H1 (cell line): ENCODE results near the gene UBE2O.
A peak's percentile ranks its signal among the peaks of the same experiment; 100 is the strongest.

ENCODE experiments used
- CHD2 ChIP-seq: IDR thresholded peaks from 2 replicates; pipeline ENCODE4 v1.6.1; 2012; ENCODE audit warnings: low read length, improper control_type of control experiment
- JUND ChIP-seq: IDR thresholded peaks from 2 replicates; pipeline ENCODE4 v1.6.1; 2011; ENCODE audit warnings: mild to moderate bottlenecking, improper control_type of control experiment, low read length
- KDM1A ChIP-seq: fragments of 200-600, 300-600 bp; sonication (generic); IDR thresholded peaks from 2 replicates; pipeline ENCODE4 v1.7.1; 2016; ENCODE audit warnings: mild to moderate bottlenecking, low read length, borderline replicate concordance
- SP2 ChIP-seq: IDR thresholded peaks from 2 replicates; pipeline ENCODE4 v1.6.1; 2012; ENCODE audit warnings: mild to moderate bottlenecking, low read length, inconsistent platforms
- SP4 ChIP-seq: IDR thresholded peaks from 2 replicates; pipeline ENCODE4 v1.6.1; 2012; ENCODE audit warnings: low read length, inconsistent platforms
- YY1 ChIP-seq: IDR thresholded peaks from 2 replicates; pipeline ENCODE4 v1.6.1; 2011; ENCODE audit warnings: low read depth, mild to moderate bottlenecking, low read length
- TF ChIP-seq, protein P1 (sequence below), 3 experiments: IDR thresholded peaks; 1 replicate in 2 of 3; 2 replicates in 1 of 3; pipeline versions ENCODE4 v1.5.1 to v1.6.1; 2011; ENCODE audit warnings: low read length in 3 of 3, mild to moderate bottlenecking in 3 of 3, inconsistent platforms in 2 of 3, low read depth in 1 of 3, moderate library complexity in 1 of 3; ENCODE audit not compliant: insufficient read depth in 1 of 3; ENCODE audit errors: control extremely low read depth in 1 of 3
- TF ChIP-seq, protein P2 (sequence below): IDR thresholded peaks from 2 replicates; pipeline ENCODE4 v1.6.1; 2012; ENCODE audit warnings: inconsistent platforms

DNA sequence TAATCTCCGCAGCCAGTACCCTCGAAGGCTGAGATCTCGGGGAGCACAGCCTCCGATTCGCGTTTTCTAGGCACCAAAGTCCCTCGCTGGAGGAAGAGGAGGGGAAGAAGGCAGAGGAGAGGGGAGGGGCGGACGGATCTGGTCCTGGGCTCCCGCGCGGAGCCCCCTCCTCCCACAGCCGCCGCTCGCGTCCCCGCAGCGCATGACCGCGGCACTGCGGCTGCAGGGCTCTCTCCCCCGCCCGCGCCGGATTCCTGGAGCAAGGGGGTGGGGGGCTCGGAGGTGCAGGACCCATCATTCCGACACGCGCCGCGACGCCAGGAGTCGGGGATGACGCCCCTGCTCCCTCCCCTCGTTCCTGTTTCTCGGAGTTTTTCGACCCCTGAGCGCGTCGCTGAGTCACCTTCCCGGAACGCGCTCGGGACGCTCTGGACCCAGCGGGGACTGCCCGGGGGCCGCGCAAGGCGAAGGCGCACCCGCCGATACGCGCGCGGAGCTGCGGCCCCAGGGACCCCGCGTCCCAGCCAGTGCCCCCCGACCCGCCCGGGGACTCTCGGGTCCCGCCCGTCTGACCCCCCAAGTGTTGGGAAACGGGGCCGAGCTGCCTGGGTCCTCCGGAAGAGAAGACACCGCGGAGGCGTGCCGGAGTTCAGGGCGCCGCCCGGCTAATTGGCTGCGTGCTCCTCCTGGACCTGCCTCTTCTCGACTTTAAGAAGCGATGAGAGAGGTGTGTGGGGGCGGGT is 70.0 kb downstream of the UBE2O start:
- no peak for TF ChIP-seq CHD2
- no peak for TF ChIP-seq KDM1A
- no peak for TF ChIP-seq SP4
- TF ChIP-seq SP2, result no peak
- no peak for TF ChIP-seq YY1
- TF ChIP-seq, protein P1, sequence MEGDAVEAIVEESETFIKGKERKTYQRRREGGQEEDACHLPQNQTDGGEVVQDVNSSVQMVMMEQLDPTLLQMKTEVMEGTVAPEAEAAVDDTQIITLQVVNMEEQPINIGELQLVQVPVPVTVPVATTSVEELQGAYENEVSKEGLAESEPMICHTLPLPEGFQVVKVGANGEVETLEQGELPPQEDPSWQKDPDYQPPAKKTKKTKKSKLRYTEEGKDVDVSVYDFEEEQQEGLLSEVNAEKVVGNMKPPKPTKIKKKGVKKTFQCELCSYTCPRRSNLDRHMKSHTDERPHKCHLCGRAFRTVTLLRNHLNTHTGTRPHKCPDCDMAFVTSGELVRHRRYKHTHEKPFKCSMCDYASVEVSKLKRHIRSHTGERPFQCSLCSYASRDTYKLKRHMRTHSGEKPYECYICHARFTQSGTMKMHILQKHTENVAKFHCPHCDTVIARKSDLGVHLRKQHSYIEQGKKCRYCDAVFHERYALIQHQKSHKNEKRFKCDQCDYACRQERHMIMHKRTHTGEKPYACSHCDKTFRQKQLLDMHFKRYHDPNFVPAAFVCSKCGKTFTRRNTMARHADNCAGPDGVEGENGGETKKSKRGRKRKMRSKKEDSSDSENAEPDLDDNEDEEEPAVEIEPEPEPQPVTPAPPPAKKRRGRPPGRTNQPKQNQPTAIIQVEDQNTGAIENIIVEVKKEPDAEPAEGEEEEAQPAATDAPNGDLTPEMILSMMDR (IDR thresholded peaks at IDR 0.05; ENCODE audit: control extremely low read depth in 1 of 3, insufficient read depth in 1 of 3, low read depth in 1 of 3, low read length in 3 of 3), result no peak
- TF ChIP-seq, protein P2, sequence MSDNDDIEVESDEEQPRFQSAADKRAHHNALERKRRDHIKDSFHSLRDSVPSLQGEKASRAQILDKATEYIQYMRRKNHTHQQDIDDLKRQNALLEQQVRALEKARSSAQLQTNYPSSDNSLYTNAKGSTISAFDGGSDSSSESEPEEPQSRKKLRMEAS, result peak; percentile 71
- peak; percentile 83 for TF ChIP-seq JUND
